Neural progenitor cell (in vitro differentiated cells): ENCODE results near the gene STPG1.

Experiments
- CTCF ChIP-seq: fragments of 200-600 bp; sonication (generic); IDR thresholded peaks from 2 replicates; pipeline ENCODE4 v1.5.1; 2017; ENCODE audit warnings: antibody characterized with exemption, mild to moderate bottlenecking
- EZH2 ChIP-seq: fragments of 200-600 bp; sonication (generic); IDR thresholded peaks from 2 replicates; pipeline ENCODE4 v1.6.1; 2017; ENCODE audit warnings: antibody characterized with exemption, mild to moderate bottlenecking, moderate library complexity
- EZH2phosphoT487 ChIP-seq: fragments of 200-600 bp; sonication (generic); IDR thresholded peaks from 2 replicates; pipeline ENCODE4 v1.6.1; 2017; ENCODE audit warnings: antibody characterized with exemption

DNA sequence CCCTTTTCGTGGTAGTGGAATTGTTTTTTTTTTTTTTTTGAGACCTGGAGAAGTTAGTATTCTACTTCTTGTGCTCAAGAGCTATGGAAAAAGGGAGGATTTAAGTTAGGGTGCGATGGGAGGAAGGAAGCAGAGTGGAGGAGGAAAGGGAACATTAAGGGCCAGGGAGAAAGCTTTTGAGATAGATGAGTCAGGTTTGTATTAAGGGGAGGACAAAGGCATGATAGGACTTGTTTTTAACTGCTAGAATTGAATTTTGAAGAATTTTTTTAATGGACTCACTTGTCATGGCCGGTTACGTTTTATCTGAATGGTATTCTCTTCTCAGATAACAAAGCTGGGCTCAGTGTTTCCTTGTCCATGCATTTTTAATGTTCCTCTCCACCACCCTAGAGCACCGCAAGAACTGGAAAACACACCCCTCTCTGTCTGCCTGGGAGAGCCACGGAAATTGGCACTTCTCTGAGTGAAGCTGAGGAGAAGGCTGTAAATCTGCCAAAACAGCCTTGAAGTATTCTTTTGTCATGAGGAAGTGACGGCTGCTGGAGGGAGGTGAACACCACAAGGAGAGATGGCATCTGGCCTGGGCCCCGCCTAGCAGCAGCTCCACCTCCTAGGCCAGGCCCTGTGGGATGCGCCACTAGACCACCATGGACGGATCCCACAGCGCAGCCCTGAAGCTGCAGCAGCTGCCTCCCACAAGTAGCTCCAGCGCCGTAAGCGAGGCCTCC lies 5.5 kb upstream of the STPG1 start:
- TF ChIP-seq CTCF: no peak
- no peak for TF ChIP-seq EZH2
- no peak for TF ChIP-seq EZH2phosphoT487
